ENCODE results near the gene KCNS1.

The KCNS1 gene

GRCh38 chr20:45061244-45061643, 39.7 kb downstream of the KCNS1 start:
- no peaks in the 10 kb centered on the region for H3K9me3 ChIP-seq (ENCODE audit: severe bottlenecking)
- H3K4me3 ChIP-seq (ENCODE audit: low read depth, low read length), result no peak overlapping the region
- no peaks in the 10 kb centered on the region; the same call in 1 of the 2 replicates for H3K36me3 ChIP-seq
- H3K27me3 ChIP-seq (ENCODE audit: insufficient read depth, low read depth, severe bottlenecking), result no peaks in the 10 kb centered on the region
- TF ChIP-seq, protein P1, sequence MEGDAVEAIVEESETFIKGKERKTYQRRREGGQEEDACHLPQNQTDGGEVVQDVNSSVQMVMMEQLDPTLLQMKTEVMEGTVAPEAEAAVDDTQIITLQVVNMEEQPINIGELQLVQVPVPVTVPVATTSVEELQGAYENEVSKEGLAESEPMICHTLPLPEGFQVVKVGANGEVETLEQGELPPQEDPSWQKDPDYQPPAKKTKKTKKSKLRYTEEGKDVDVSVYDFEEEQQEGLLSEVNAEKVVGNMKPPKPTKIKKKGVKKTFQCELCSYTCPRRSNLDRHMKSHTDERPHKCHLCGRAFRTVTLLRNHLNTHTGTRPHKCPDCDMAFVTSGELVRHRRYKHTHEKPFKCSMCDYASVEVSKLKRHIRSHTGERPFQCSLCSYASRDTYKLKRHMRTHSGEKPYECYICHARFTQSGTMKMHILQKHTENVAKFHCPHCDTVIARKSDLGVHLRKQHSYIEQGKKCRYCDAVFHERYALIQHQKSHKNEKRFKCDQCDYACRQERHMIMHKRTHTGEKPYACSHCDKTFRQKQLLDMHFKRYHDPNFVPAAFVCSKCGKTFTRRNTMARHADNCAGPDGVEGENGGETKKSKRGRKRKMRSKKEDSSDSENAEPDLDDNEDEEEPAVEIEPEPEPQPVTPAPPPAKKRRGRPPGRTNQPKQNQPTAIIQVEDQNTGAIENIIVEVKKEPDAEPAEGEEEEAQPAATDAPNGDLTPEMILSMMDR (IDR thresholded peaks at IDR 0.05; ENCODE audit: low read depth, low read length), result no peak
- H3K27ac ChIP-seq, result no peak overlapping the region
- no peak for DNase-seq

- no peaks in the 10 kb centered on the region; the same call in 1 of the 2 replicates for H3K36me3 ChIP-seq
- H3K9me3 ChIP-seq (ENCODE audit: severe bottlenecking), result no peaks in the 10 kb centered on the region
- H3K27ac ChIP-seq, result no peak overlapping the region
- TF ChIP-seq, protein P1 (IDR thresholded peaks at IDR 0.05; ENCODE audit: low read depth, low read length), result no peak
- H3K27me3 ChIP-seq (ENCODE audit: insufficient read depth, low read depth, severe bottlenecking), result no peaks in the 10 kb centered on the region
- H3K4me3 ChIP-seq (ENCODE audit: low read depth, low read length), result no peak overlapping the region
- no peak for DNase-seq
Measured at GRCh38 chr20:45060294-45060693, 40.6 kb downstream of the KCNS1 start.

- no peak for DNase-seq
- Histone ChIP-seq H3K4me3 (ENCODE audit: low read depth, low read length) (no peak overlapping the region), H3K27ac (no peak overlapping the region), H3K9me3 (ENCODE audit: severe bottlenecking) (no peaks in the 10 kb centered on the region), H3K36me3 (no peaks in the 10 kb centered on the region; the same call in 1 of the 2 replicates), H3K27me3 (ENCODE audit: insufficient read depth, low read depth, severe bottlenecking) (no peaks in the 10 kb centered on the region)
- TF ChIP-seq, protein P1 (IDR thresholded peaks at IDR 0.05; ENCODE audit: low read depth, low read length), result no peak
Measured at GRCh38 chr20:45059022-45059728, 41.8 kb downstream of the KCNS1 start.

- Histone ChIP-seq H3K27me3 (ENCODE audit: insufficient read depth, low read depth, severe bottlenecking) (no peaks in the 10 kb centered on the region), H3K4me3 (ENCODE audit: low read depth, low read length) (no peak overlapping the region), H3K27ac (no peak overlapping the region), H3K36me3 (peaks cover 2% of the 10 kb centered on the region), H3K9me3 (ENCODE audit: severe bottlenecking) (no peaks in the 10 kb centered on the region)
- TF ChIP-seq, protein P1 (IDR thresholded peaks at IDR 0.05; ENCODE audit: low read depth, low read length), result no peak
- DNase-seq, result no peak
Measured at GRCh38 chr20:45058168-45058850, 42.6 kb downstream of the KCNS1 start.

DNA sequence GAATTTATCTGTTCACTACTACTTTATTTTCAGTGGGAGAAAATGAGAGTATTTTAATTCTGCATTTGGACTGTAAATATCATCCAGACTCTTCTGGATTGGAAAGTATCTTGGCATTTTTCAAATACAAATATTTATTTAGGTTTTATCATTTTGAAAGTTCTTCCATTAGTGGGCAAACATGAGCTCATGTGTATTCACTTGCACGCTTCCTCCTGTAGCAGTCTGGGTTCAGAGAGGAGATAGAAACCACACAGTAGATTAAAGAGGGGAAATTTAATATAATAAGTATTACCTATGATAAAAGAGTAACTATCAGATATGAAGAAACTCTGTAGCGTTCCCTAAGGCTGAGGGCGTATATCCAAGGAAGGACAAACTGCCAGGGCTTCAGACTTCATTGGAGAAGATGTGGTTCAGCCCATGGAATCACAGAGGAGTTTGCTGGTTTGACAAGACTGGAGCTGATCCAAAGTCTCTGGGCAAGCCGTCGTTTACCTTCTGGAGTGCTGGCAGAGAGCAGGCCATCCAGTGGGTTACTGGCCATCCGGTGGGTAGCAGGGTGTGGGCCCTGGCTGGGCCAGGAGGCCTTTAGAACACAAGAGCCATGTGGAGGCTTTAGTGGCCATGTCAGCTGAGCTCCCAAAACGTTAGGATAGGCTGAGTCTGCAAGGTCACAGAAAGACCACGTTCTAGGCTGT, 44.3 kb downstream of the KCNS1 start:
- H3K27ac ChIP-seq, result no peak overlapping the region
- DNase-seq, result no peak
- no peak overlapping the region for H3K4me3 ChIP-seq (ENCODE audit: low read depth, low read length)
- TF ChIP-seq, protein P1 (IDR thresholded peaks at IDR 0.05; ENCODE audit: low read depth, low read length), result no peak
- no peaks in the 10 kb centered on the region for H3K27me3 ChIP-seq (ENCODE audit: insufficient read depth, low read depth, severe bottlenecking)
- peaks cover 6% of the 10 kb centered on the region for H3K36me3 ChIP-seq
- no peaks in the 10 kb centered on the region for H3K9me3 ChIP-seq (ENCODE audit: severe bottlenecking)

All from WERI-Rb-1 (cell line).